Erythroblast (primary cell): ENCODE measurements around the gene HEXD.

Source experiments
- GATA1 ChIP-seq: IDR thresholded peaks from 2 replicates; pipeline ENCODE4 v1.6.1; 2011; ENCODE audit warnings: low read depth, mild to moderate bottlenecking, control low read depth, low read length, moderate library complexity
- POLR2A ChIP-seq: IDR thresholded peaks from 2 replicates; pipeline ENCODE4 v1.6.1; 2011; ENCODE audit warnings: mild to moderate bottlenecking, low read length

DNA sequence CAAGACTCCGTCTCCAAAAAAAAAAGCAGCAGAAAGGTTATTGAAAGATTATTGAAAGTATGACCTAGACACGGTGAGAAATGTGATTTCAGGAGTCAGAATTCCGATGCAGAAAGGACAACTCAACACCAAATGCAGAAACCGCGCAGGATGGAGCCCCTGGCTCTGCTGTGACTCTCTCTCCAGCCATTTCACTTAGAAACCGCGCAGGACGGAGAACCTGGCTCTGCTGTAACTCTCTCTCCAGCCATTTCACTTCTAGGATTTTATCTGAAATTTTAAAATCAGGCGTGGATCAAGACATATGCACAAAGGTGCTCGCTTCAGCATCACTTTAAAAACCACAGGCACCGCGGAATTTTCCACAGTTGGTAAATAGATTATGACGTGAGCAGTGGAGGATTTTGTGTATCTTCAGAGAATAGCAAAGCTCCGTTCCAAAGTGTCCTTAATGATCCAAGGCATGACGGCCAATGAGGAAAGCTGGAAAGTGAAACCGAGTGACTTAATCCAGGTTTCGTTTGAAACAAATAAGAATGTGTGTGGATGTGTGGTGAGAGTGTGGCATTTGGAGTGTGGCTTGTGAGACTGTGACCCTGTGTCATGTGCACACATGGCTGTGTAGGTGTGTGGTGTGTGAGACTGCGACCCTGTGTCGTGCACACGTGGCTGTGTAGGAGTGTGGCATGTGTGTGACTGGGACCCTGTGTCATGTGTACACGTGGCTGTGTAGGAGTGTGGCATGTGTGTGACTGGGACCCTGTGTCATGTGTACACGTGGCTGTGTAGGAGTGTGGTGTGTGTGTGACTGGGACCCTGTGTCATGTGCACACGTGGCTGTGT, 37.1 kb upstream of the HEXD start:
- no peak for TF ChIP-seq POLR2A
- no peak for TF ChIP-seq GATA1
